Gastrocnemius medialis (tissue), 4 donors: ENCODE results near the gene KRT27.
A peak's percentile ranks its signal among the peaks of the same experiment; 100 is the strongest.

Source experiments
- POLR2A ChIP-seq, 2 donors: fragments of 450-650 bp; IDR thresholded peaks; one replicate each; pipeline ENCODE4 v1.6.1; 2017; ENCODE audit warnings: antibody characterized with exemption in 2 of 2, mild to moderate bottlenecking in 2 of 2, moderate library complexity in 2 of 2
- TF ChIP-seq, protein P1 (sequence below), 5 experiments: fragments of 450-650 bp in 3 of 5; fragments of 200-600 bp in 2 of 5; sonication (generic) in 2 of 5; IDR thresholded peaks in 4 of 5; conservative IDR thresholded peaks in 1 of 5; 1 replicate in 4 of 5; 2 replicates in 1 of 5; pipeline ENCODE4 v1.5.1; 2016 to 2019; ENCODE audit warnings: antibody characterized with exemption in 5 of 5, mild to moderate bottlenecking in 3 of 5, moderate library complexity in 3 of 5

GRCh38 chr17:40791787-40792436 is 9.6 kb upstream of the KRT27 start:
- TF ChIP-seq, protein P1, sequence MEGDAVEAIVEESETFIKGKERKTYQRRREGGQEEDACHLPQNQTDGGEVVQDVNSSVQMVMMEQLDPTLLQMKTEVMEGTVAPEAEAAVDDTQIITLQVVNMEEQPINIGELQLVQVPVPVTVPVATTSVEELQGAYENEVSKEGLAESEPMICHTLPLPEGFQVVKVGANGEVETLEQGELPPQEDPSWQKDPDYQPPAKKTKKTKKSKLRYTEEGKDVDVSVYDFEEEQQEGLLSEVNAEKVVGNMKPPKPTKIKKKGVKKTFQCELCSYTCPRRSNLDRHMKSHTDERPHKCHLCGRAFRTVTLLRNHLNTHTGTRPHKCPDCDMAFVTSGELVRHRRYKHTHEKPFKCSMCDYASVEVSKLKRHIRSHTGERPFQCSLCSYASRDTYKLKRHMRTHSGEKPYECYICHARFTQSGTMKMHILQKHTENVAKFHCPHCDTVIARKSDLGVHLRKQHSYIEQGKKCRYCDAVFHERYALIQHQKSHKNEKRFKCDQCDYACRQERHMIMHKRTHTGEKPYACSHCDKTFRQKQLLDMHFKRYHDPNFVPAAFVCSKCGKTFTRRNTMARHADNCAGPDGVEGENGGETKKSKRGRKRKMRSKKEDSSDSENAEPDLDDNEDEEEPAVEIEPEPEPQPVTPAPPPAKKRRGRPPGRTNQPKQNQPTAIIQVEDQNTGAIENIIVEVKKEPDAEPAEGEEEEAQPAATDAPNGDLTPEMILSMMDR (IDR thresholded peaks at IDR 0.05 in 4 of 5, conservative IDR thresholded peaks at IDR 0.05 in 1 of 5) = peak in 4 of 5 experiments; percentile 7 to 47 (median 40)
- TF ChIP-seq POLR2A (IDR thresholded peaks at IDR 0.05) = no peak
